HepG2 (cell line): Measurements from ENCODE around the gene CAMTA1. TPM values are rescaled to one million over a fixed set of nuclear protein-coding genes. Genes with fewer than 3 reads are reported as not detected.

Experiments
- ATAC-seq: fragments of 200-7000 bp; cut with Tn5 transposase; 3 replicates; pipeline ENCODE4 v1.9.1; 2020; ENCODE audit warnings: mild to moderate bottlenecking, moderate library complexity
- BruUV-seq: library from RNA; stranded (reverse); fragments of 400-500 nt; replicated peaks from 2 replicates; lab custom pipeline; 2021; lab: Mats Ljungman, UMichigan
- CTCF ChIA-PET: fragments of 300-600 bp; formaldehyde crosslinking; extraction: SDS; loops from one replicate; lab custom pipeline; 2021; ENCODE audit warnings: low total read pairs, inconsistent platforms, low intra/inter-chr PET ratio; lab: Yijun Ruan, JAX
- POLR2A ChIA-PET: fragments of 350-600 bp; sonication (Branson Sonifier 250); formaldehyde crosslinking; loops from one replicate; lab custom pipeline; 2020; ENCODE audit warnings: antibody characterized with exemption, inconsistent platforms; lab: Yijun Ruan, JAX
- DNase-seq: peaks from one replicate; pipeline ENCODE4 v3.0.0-alpha.2; 2015; ENCODE audit warnings: low spot score
- FAIRE-seq: peaks from 3 replicates; lab custom pipeline; 2011; peaks lifted over from hg19 to GRCh38; lab: Jason Lieb, UNC
- H2AFZ ChIP-seq: one replicate; pipeline ENCODE4 v1.6.1; 2011; ENCODE audit warnings: low read length, inconsistent platforms
- H3K27ac ChIP-seq: fragments of 300-600 bp; 3 replicates; pipeline ENCODE4 v1.8.0; 2011; ENCODE audit warnings: mixed run types, mild to moderate bottlenecking, mixed read lengths, low read length, inconsistent platforms; ENCODE audit not compliant: insufficient read depth; ENCODE audit errors: extremely low read length
- H3K27me3 ChIP-seq, 2 experiments: fragments of 200-600 bp in 1 of 2; 2 replicates in 1 of 2; 3 replicates in 1 of 2; pipeline versions ENCODE4 v1.6.0 to v1.8.0; 2011; ENCODE audit warnings: low read length in 2 of 2, mild to moderate bottlenecking in 2 of 2, moderate library complexity in 2 of 2, inconsistent platforms in 1 of 2; ENCODE audit not compliant: insufficient read depth in 2 of 2, control insufficient read depth in 1 of 2
- H3K36me3 ChIP-seq, 2 experiments: fragments of 200-600 bp in 1 of 2; replicated peaks in 1 of 2; 2 replicates in 1 of 2; 3 replicates in 1 of 2; pipeline versions ENCODE4 v1.5.1 to v1.8.0; 2011; ENCODE audit warnings: low read length in 2 of 2, inconsistent platforms in 1 of 2; ENCODE audit not compliant: insufficient read depth in 2 of 2, control insufficient read depth in 1 of 2
- H3K4me1 ChIP-seq: 2 replicates; pipeline ENCODE4 v1.5.1; 2012; ENCODE audit warnings: low read length, inconsistent platforms; ENCODE audit not compliant: insufficient read depth
- H3K4me2 ChIP-seq: 2 replicates; pipeline ENCODE4 v1.6.0; 2011; ENCODE audit warnings: low read depth, low read length, inconsistent platforms
- H3K4me3 ChIP-seq, 3 experiments: fragments of 200-600 bp in 1 of 3; sonication (generic), shearing (Covaris generic) in 1 of 3; replicated peaks in 1 of 3; 2 replicates each; pipeline ENCODE4 v1.5.1; 2011 to 2016; ENCODE audit warnings: low read length in 3 of 3, inconsistent platforms in 2 of 3, low read depth in 2 of 3, mild to moderate bottlenecking in 2 of 3, control low read depth in 1 of 3, mixed read lengths in 1 of 3; ENCODE audit not compliant: insufficient read depth in 1 of 3
- H3K79me2 ChIP-seq: one replicate; pipeline ENCODE4 v1.6.1; 2011; ENCODE audit warnings: low read length, inconsistent platforms; ENCODE audit not compliant: insufficient read depth
- H3K9ac ChIP-seq: 2 replicates; pipeline ENCODE4 v1.6.0; 2011; ENCODE audit warnings: mild to moderate bottlenecking, low read depth, low read length, inconsistent platforms; ENCODE audit not compliant: insufficient read depth
- H3K9me3 ChIP-seq: 2 replicates; pipeline ENCODE4 v1.5.1; 2012; ENCODE audit warnings: mild to moderate bottlenecking, low read length
- H4K20me1 ChIP-seq: 2 replicates; pipeline ENCODE4 v1.6.0; 2011; ENCODE audit warnings: inconsistent platforms, mild to moderate bottlenecking, low read length, moderate library complexity; ENCODE audit not compliant: insufficient read depth
- IKZF4 ChIP-seq: sonication (generic); formaldehyde crosslinking; IDR thresholded peaks from 2 replicates; pipeline ENCODE4 v1.5.1; 2020; ENCODE audit warnings: borderline replicate concordance, mild to moderate bottlenecking, low read depth, missing genetic modification reagents; ENCODE audit errors: not compliant biosample characterization
- MAFK ChIP-seq, 2 experiments: IDR thresholded peaks in 1 of 2; conservative IDR thresholded peaks in 1 of 2; 2 replicates each; pipeline ENCODE4 v1.6.1; 2011; ENCODE audit warnings: improper control_type of control experiment in 2 of 2, low read length in 2 of 2
- NCOR1 ChIP-seq: fragments of 200-600 bp; sonication (generic); IDR thresholded peaks from 2 replicates; pipeline ENCODE4 v1.7.0; 2017; ENCODE audit warnings: antibody characterized with exemption, low read length, borderline replicate concordance
- NONO ChIP-seq, 2 experiments: fragments of 450-650 bp in 1 of 2; sonication (generic) in 1 of 2; formaldehyde crosslinking in 1 of 2; IDR thresholded peaks in 1 of 2; conservative IDR thresholded peaks in 1 of 2; 2 replicates each; pipeline versions ENCODE4 v1.6.1 to v1.8.0; 2017 to 2022; ENCODE audit warnings: mild to moderate bottlenecking in 1 of 2, missing genetic modification reagents in 1 of 2, moderate library complexity in 1 of 2
- PBX2 ChIP-seq: IDR thresholded peaks from 2 replicates; pipeline ENCODE4 v1.6.1; 2016; ENCODE audit warnings: control low read depth
- PHF20 ChIP-seq: sonication (generic); formaldehyde crosslinking; IDR thresholded peaks from 2 replicates; pipeline ENCODE4 v1.5.0; 2020; ENCODE audit warnings: mild to moderate bottlenecking, missing genetic modification reagents
- ZNF275 ChIP-seq: sonication (generic); formaldehyde crosslinking; IDR thresholded peaks from 2 replicates; pipeline ENCODE4 v1.8.0; 2022; ENCODE audit warnings: missing genetic modification reagents, mild to moderate bottlenecking, inconsistent platforms, borderline replicate concordance
- ZNF318 ChIP-seq: sonication (generic); formaldehyde crosslinking; IDR thresholded peaks from 2 replicates; pipeline ENCODE4 v1.4.0; 2020; ENCODE audit warnings: mild to moderate bottlenecking, missing genetic modification reagents
- ZNF816 ChIP-seq: sonication (generic); formaldehyde crosslinking; IDR thresholded peaks from 2 replicates; pipeline ENCODE4 v1.8.0; 2022; ENCODE audit warnings: missing genetic modification reagents, mild to moderate bottlenecking, borderline replicate concordance
- ZNF83 ChIP-seq: sonication (generic); formaldehyde crosslinking; IDR thresholded peaks from 2 replicates; pipeline ENCODE4 v1.4.0; 2020; ENCODE audit warnings: missing genetic modification reagents, mild to moderate bottlenecking, borderline replicate concordance
- WGBS: methylation state at CpG from one replicate; pipeline ENCODE4 v1.1.6; 2017; ENCODE audit warnings: low lambda C conversion rate; 5-methylcytosine and 5-hydroxymethylcytosine counted together
- in situ Hi-C: cut with HindIII; loops from 2 replicates; pipeline ENCODE4 v1.10.0; 2017; ENCODE audit warnings: low pct_unique_long_range_greater_than_20kb; ENCODE audit not compliant: extremely low pct_ligation_motif_present
- intact Hi-C: fragments of 100-400 bp; cut with micrococcal nuclease; formaldehyde crosslinking; loops from one replicate; pipeline ENCODE4 v1.10.0; 2022; ENCODE audit not compliant: unreplicated experiment
- polyA plus RNA-seq, 8 experiments: library from polyadenylated mRNA; depleted of rRNA in 3 of 8; stranded (reverse) in 7 of 8; unstranded in 1 of 8; fragments of >200 nt; fragmentation: Illumina TruSeq in 4 of 8; extraction: Trizol in 4 of 8; gene quantifications; 2 replicates each; pipeline versions ENCODE4 v1.2.1 to v1.2.3, GENCODE V29; 2011 to 2016; ENCODE audit warnings: low read depth in 4 of 8, missing spikeins in 1 of 8, mixed read lengths in 1 of 8; ENCODE audit not compliant: insufficient read depth in 1 of 8
- total RNA-seq, 5 experiments: library from RNA; depleted of rRNA; stranded (reverse); fragments of >200 nt; fragmentation: Illumina TruSeq; extraction: Trizol; gene quantifications; 2 replicates each; pipeline ENCODE4 v1.2.3, GENCODE V29; 2016; ENCODE audit warnings: low read depth in 1 of 5
- TF ChIP-seq, protein P1 (sequence below): IDR thresholded peaks from 2 replicates; pipeline ENCODE4 v1.6.1; 2016

The CAMTA1 gene
- total and polyA plus RNA-seq, 2 of the 13 experiments (the other 11 are each of a cell fraction or from before 2014, with no cell fraction given) = 25.0 to 36.4 TPM

- no peak for ATAC-seq
- Histone ChIP-seq H3K27ac (no peak overlapping the region), H3K27me3 (peaks cover 7 to 44% of the 10 kb centered on the region in 2 experiments; a peak in 4 of 5 replicates), H3K79me2 (no peaks in the 10 kb centered on the region), H3K4me1 (0 out of 2 replicates have a peak, but pooled peaks cover 6% of the 10 kb centered on the region), H4K20me1 (no peaks in the 10 kb centered on the region), H3K4me2 (no peak overlapping the region), H3K36me3 (no peaks in the 10 kb centered on the region), H3K4me3 (no peak overlapping the region), H2AFZ (no peak overlapping the region), H3K9ac (no peak overlapping the region), H3K9me3 (no peaks in the 10 kb centered on the region)
- BruUV-seq = no TSS peak
- in situ Hi-C loops = no loop called here
- WGBS = 40% methylated on average over 8 of the region's 11 CpGs
- ChIA-PET CTCF (no interaction called here), POLR2A (no interaction called here)
- no peak for FAIRE-seq
- intact Hi-C loops = no loop called here
- DNase-seq = no peak
- no peak for TF ChIP-seq MAFK (conservative IDR thresholded peaks at IDR 0.05 in 1 of 2, IDR thresholded peaks at IDR 0.05 in 1 of 2; ENCODE audit: low read length in 2 of 2)
- TF ChIP-seq, protein P1, sequence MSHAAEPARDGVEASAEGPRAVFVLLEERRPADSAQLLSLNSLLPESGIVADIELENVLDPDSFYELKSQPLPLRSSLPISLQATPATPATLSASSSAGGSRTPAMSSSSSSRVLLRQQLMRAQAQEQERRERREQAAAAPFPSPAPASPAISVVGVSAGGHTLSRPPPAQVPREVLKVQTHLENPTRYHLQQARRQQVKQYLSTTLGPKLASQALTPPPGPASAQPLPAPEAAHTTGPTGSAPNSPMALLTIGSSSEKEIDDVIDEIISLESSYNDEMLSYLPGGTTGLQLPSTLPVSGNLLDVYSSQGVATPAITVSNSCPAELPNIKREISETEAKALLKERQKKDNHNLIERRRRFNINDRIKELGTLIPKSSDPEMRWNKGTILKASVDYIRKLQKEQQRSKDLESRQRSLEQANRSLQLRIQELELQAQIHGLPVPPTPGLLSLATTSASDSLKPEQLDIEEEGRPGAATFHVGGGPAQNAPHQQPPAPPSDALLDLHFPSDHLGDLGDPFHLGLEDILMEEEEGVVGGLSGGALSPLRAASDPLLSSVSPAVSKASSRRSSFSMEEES (CRISPR knock-in tag) = no peak
- no peak for TF ChIP-seq PBX2 (CRISPR knock-in tag)
- TF ChIP-seq PHF20 = no peak
- no peak for TF ChIP-seq ZNF318
- no peak for TF ChIP-seq NONO (IDR thresholded peaks at IDR 0.05)
- no peak for TF ChIP-seq NONO (CRISPR knock-in tag; conservative IDR thresholded peaks at IDR 0.05)
- TF ChIP-seq ZNF275 (CRISPR knock-in tag) = no peak
- no peak for TF ChIP-seq IKZF4 (CRISPR knock-in tag)
- no peak for TF ChIP-seq NCOR1
- no peak for TF ChIP-seq ZNF83
- TF ChIP-seq ZNF816 = no peak
These were observed 749.8 kb downstream of the CAMTA1 start for GRCh38 chr1:7535016-7535415.
